NB4 (cell line): ENCODE results near the gene SERPINB6.

Experiments
- DNase-seq: peaks from one replicate; pipeline ENCODE4 v3.0.0; 2010; ENCODE audit warnings: low read depth
- H3K4me3 ChIP-seq: one replicate; pipeline ENCODE4 v1.5.1; 2011; ENCODE audit warnings: mild to moderate bottlenecking, low read depth, low read length, moderate library complexity
- CTCF ChIP-seq: IDR thresholded peaks from one replicate; pipeline ENCODE4 v1.5.1; 2012; ENCODE audit warnings: low read depth, low read length
- MAX ChIP-seq: IDR thresholded peaks from 2 replicates; pipeline ENCODE4 v1.6.1; 2011; ENCODE audit warnings: low read depth, low read length
- MYC ChIP-seq: IDR thresholded peaks from 2 replicates; pipeline ENCODE4 v1.6.1; 2011; ENCODE audit warnings: low read depth, low read length
- POLR2A ChIP-seq: IDR thresholded peaks from 2 replicates; pipeline ENCODE4 v1.6.1; 2011; ENCODE audit warnings: mild to moderate bottlenecking; ENCODE audit not compliant: insufficient read length; ENCODE audit errors: extremely low read depth

Gene SERPINB6

DNA sequence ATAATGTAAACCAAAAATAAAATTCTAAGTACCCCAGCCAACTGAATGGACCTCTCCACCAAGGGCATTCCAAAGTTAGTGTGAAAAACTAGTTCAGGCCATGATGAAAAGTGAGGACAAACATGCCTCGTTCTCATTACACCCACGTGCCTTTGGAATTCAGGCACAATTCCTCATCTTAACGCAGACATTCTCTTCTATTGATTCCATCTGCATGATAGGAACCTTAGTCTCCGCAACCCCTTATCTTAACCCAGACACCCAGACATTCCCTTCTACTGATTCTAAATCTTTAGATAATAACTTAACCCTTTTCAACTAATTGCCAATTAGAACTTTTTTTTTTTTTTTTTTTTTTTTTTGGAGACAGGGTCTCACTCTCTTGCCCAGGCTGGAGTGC, 7.6 kb upstream of the SERPINB6 start:
- no peak for DNase-seq
- TF ChIP-seq MYC = no peak
- TF ChIP-seq POLR2A = no peak
- no peak for TF ChIP-seq CTCF
- no peak for TF ChIP-seq MAX
- no peak overlapping the region for H3K4me3 ChIP-seq

DNA sequence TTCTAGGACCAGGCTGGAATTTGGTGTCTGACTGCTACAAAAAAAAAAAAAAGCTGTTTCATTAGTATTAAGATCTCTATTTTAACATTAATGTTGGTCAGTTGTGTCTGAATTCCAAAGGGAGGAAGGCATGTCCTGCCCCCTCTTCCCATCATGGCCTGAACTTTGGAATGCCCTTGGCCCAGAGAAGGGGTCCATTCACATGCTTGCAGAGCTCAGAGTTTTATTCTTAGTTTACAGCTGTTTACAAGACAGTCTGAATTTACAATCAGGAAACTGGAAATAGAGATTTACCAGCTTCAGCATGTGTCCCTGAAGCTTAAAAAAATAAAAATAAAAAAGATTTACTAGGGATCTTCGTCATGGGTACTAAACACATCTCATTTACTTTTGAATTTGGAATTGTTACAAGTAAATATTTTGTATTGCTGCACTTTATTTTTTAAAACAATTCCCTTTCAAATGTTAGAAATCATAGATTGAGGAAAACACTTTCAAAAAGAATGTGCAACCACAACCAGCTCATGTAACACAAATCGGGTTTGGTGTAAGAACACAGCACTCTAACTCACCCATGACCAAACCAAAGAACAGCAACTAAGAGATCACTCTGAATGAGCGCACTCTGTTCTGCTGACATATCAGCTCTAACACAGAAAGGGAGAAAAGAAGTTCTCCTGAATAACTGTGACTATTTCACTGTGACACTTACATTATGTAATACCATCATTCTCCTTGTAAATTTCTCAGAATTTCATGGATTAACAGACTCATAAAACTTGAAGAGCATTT, 6.6 kb upstream of the SERPINB6 start:
- TF ChIP-seq CTCF = no peak
- TF ChIP-seq MAX = no peak
- no peak for TF ChIP-seq POLR2A
- no peak for TF ChIP-seq MYC
- no peak overlapping the region for H3K4me3 ChIP-seq
- no peak for DNase-seq

- no peak for DNase-seq
- H3K4me3 ChIP-seq = no peak overlapping the region
- no peak for TF ChIP-seq MYC
- no peak for TF ChIP-seq CTCF
These were observed 5.9 kb upstream of the SERPINB6 start for GRCh38 chr6:2977290-2977689.

- H3K4me3 ChIP-seq = no peak overlapping the region
- TF ChIP-seq CTCF = no peak
- TF ChIP-seq MAX = no peak
- no peak for TF ChIP-seq MYC
- no peak for TF ChIP-seq POLR2A
These were observed 5.3 kb upstream of the SERPINB6 start for GRCh38 chr6:2976571-2977085.

DNA sequence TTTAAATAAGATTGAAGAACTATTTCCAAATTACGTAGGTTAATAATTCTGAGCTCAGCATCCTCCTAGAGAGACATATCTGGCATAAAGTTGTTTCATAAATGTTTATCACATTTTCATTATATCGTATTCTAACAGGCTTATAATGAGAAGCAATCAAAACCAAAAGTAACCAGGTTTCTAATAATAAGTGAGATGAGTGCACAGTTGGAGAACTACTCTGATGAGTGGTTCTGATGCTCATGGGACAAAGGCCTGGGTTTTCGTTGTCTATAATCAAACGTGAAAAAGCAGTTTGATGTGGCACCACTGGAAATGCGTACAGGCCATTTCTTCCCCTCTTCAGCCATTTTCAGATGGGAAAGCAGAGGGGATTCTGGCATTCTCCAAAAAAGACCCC, 4.7 kb upstream of the SERPINB6 start:
- DNase-seq = no peak
- H3K4me3 ChIP-seq = no peak overlapping the region
- no peak for TF ChIP-seq CTCF
- no peak for TF ChIP-seq MAX
- no peak for TF ChIP-seq POLR2A
- TF ChIP-seq MYC = no peak

More at GRCh38 chr6:2976571-2977085, 5.3 kb upstream of the SERPINB6 start:
- DNase-seq = no peak
